GM23248 (cell line): ENCODE measurements around the gene FLT1. TPM values are rescaled to one million over a fixed set of nuclear protein-coding genes. Genes with fewer than 3 reads are reported as not detected.

Experiments
- DNase-seq: peaks from one replicate; pipeline ENCODE4 v3.0.0-alpha.2; 2015
- H2AFZ ChIP-seq: fragments of 200-600 bp; sonication (generic); 2 replicates; pipeline ENCODE4 v1.6.1; 2016; ENCODE audit warnings: antibody characterized with exemption
- H3F3A ChIP-seq: fragments of 200-600 bp; sonication (generic); 2 replicates; pipeline ENCODE4 v1.6.1; 2016; ENCODE audit warnings: mild to moderate bottlenecking, antibody characterized with exemption, mixed run types; ENCODE audit not compliant: insufficient read depth
- H3K27ac ChIP-seq: fragments of 200-600 bp; sonication (generic); 2 replicates; pipeline ENCODE4 v1.5.1; 2016; ENCODE audit warnings: mild to moderate bottlenecking
- H3K27me3 ChIP-seq: fragments of 200-600 bp; sonication (generic); replicated peaks from 2 replicates; pipeline ENCODE4 v1.6.1; 2016; ENCODE audit warnings: mild to moderate bottlenecking; ENCODE audit not compliant: insufficient read depth
- H3K36me3 ChIP-seq: fragments of 200-600 bp; sonication (generic); 2 replicates; pipeline ENCODE4 v1.6.1; 2016; ENCODE audit warnings: low read depth, mild to moderate bottlenecking
- H3K4me1 ChIP-seq: fragments of 200-600 bp; sonication (generic); 2 replicates; pipeline ENCODE4 v1.6.1; 2016; ENCODE audit warnings: mild to moderate bottlenecking; ENCODE audit not compliant: insufficient read depth
- H3K4me2 ChIP-seq: fragments of 200-600 bp; sonication (generic); one replicate; pipeline ENCODE4 v1.6.1; 2016; ENCODE audit warnings: mild to moderate bottlenecking; ENCODE audit not compliant: unreplicated experiment
- H3K4me3 ChIP-seq: fragments of 200-600 bp; sonication (generic); 2 replicates; pipeline ENCODE4 v1.5.1; 2016; ENCODE audit warnings: mild to moderate bottlenecking
- H3K79me2 ChIP-seq: fragments of 200-600 bp; sonication (generic); 2 replicates; pipeline ENCODE4 v1.6.1; 2016; ENCODE audit warnings: mild to moderate bottlenecking; ENCODE audit not compliant: insufficient read depth
- H3K9ac ChIP-seq: fragments of 200-600 bp; sonication (generic); 2 replicates; pipeline ENCODE4 v1.6.1; 2016; ENCODE audit warnings: mild to moderate bottlenecking
- H3K9me2 ChIP-seq: fragments of 200-600 bp; sonication (generic); 2 replicates; pipeline ENCODE4 v1.6.1; 2016; ENCODE audit warnings: mixed run types, mild to moderate bottlenecking, moderate library complexity; ENCODE audit not compliant: insufficient read depth
- H3K9me3 ChIP-seq: fragments of 200-600 bp; sonication (generic); one replicate; pipeline ENCODE4 v1.6.1; 2017; ENCODE audit warnings: low read depth
- H4K20me1 ChIP-seq: fragments of 200-600 bp; sonication (generic); 2 replicates; pipeline ENCODE4 v1.6.0; 2016; ENCODE audit not compliant: insufficient read depth
- EZH2 ChIP-seq: fragments of 200-600 bp; sonication (generic); IDR thresholded peaks from 2 replicates; pipeline ENCODE4 v1.6.1; 2018; ENCODE audit warnings: antibody characterized with exemption, mild to moderate bottlenecking; ENCODE audit not compliant: insufficient read depth, poor library complexity, severe bottlenecking
- EZH2phosphoT487 ChIP-seq: fragments of 200-600 bp; sonication (generic); IDR thresholded peaks from 2 replicates; pipeline ENCODE4 v1.6.1; 2018; ENCODE audit warnings: antibody characterized with exemption, moderate library complexity, mild to moderate bottlenecking, low read depth; ENCODE audit not compliant: insufficient read depth
- WGBS, 2 experiments: methylation state at CpG; one replicate each; pipeline ENCODE4 v1.1.6; 2015 to 2017; ENCODE audit warnings: low lambda C conversion rate in 2 of 2, low coverage in 1 of 2; ENCODE audit errors: missing lambda C conversion rate in 2 of 2; 5-methylcytosine and 5-hydroxymethylcytosine counted together
- in situ Hi-C: fragments of 300-500 bp; cut with MboI; formaldehyde crosslinking; loops from 2 replicates; pipeline ENCODE4 v1.15.0; 2020
- polyA plus RNA-seq: library from polyadenylated mRNA; unstranded; fragments of >200 nt; fragmentation: Nextera tagmentation; extraction: Ambion mirVana; gene quantifications from 2 replicates; pipeline ENCODE4 v1.2.1, GENCODE V29; 2016
- total RNA-seq: library from RNA; depleted of rRNA; stranded (reverse); fragments of >200 nt; shearing (Covaris generic); gene quantifications from 2 replicates; pipeline ENCODE4 v1.2.3, GENCODE V29; 2014

Gene FLT1
- total and polyA plus RNA-seq, 2 experiments from 2014 or later: 12.9 to 18.6 TPM

DNA sequence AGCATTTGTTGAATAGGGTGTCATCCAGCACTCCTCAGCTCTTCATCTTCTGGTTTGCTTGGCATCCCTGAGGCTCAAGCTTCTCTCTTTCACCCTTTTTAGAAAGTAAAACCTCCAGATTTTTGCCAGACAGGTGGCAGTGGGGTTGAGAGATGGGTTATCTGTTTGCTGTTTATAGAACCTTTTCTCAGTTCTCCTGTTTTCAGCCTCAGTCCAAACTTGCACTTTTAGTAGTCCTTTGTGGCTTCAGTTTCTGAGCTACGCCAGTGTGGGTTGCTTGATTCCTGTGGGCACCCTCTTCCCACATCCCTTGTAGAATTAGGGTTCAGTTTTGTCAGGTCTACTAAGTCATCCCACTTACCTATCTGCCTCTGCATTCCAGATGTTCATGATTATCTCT, 208.7 kb downstream of the FLT1 start:
- Histone ChIP-seq H2AFZ (no peak overlapping the region), H3K4me2 (no peak overlapping the region), H3K27ac (no peak overlapping the region), H3K9ac (no peak overlapping the region), H3K4me3 (no peak overlapping the region), H4K20me1 (no peaks in the 10 kb centered on the region), H3K36me3 (peaks cover 21% of the 10 kb centered on the region), H3K9me3 (no peaks in the 10 kb centered on the region), H3K79me2 (no peaks in the 10 kb centered on the region), H3K4me1 (no peaks in the 10 kb centered on the region), H3K27me3 (no peaks in the 10 kb centered on the region), H3F3A (no peaks in the 10 kb centered on the region), H3K9me2 (no peaks in the 10 kb centered on the region)
- in situ Hi-C loops: no loop called here
- 89 to 92% methylated on average over 1 of the region's 1 CpG for WGBS, 2 experiments
- TF ChIP-seq EZH2phosphoT487: no peak
- TF ChIP-seq EZH2: no peak
- no peak for DNase-seq

DNA sequence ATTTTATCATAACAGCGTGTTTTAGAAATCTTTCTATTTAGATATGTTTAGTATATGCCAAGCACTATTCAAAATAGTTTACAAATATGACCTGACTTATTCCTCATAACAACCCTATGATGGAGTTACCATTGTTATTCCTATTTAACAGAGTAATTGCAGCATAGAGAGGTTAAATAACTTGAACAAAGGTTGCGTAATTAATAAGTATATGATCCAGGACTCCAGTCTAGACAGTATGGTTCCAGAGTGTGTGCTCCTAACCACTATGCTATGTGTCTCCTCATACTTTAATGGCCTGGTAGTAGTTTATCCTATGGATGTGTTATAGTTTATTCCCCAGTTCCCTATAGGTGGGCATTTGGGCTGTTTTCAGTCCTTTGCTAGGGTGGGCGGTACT, 211.3 kb downstream of the FLT1 start:
- in situ Hi-C loops: no loop called here
- Histone ChIP-seq H3K9ac (no peak overlapping the region), H3F3A (no peaks in the 10 kb centered on the region), H3K9me2 (no peaks in the 10 kb centered on the region), H3K27me3 (no peaks in the 10 kb centered on the region), H2AFZ (no peak overlapping the region), H3K4me2 (no peak overlapping the region), H4K20me1 (no peaks in the 10 kb centered on the region), H3K4me1 (no peaks in the 10 kb centered on the region), H3K9me3 (no peaks in the 10 kb centered on the region), H3K36me3 (peaks cover 25% of the 10 kb centered on the region), H3K27ac (no peak overlapping the region), H3K79me2 (no peaks in the 10 kb centered on the region), H3K4me3 (no peak overlapping the region)
- 96 to 99% methylated on average over 3 of the region's 3 CpGs for WGBS, 2 experiments
- TF ChIP-seq EZH2 (no peak), EZH2phosphoT487 (no peak)
- no peak for DNase-seq

DNA sequence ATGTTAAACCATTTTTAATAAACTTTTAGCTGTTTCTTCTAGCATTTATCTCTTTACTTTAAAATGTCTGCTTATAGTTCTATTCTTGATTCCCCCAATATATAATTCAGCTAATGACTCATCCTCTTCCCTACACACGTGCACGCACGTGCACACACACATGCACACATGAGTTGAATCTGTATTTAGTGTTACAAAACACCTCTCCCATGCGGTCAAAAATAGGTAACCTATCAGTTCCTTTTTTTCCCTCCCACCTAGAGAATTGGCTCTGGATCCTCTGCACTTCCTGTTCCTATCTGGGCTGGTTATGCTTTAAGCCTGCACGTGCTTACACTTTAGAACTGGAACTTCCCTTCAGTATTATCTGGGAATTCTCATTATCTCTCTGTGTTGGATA, 212.5 kb downstream of the FLT1 start:
- TF ChIP-seq EZH2: no peak
- TF ChIP-seq EZH2phosphoT487: no peak
- in situ Hi-C loops: no loop called here
- H3K27me3 ChIP-seq: no peaks in the 10 kb centered on the region
- H2AFZ ChIP-seq: no peak overlapping the region
- DNase-seq: no peak
- H3K9me2 ChIP-seq: no peaks in the 10 kb centered on the region
- no peak overlapping the region for H3K4me3 ChIP-seq
- peaks cover 22% of the 10 kb centered on the region for H3K36me3 ChIP-seq
- H3K9ac ChIP-seq: no peak overlapping the region
- 86 to 87% methylated on average over 5 of the region's 5 CpGs for WGBS, 2 experiments
- H4K20me1 ChIP-seq: no peaks in the 10 kb centered on the region
- no peak overlapping the region for H3K4me2 ChIP-seq
- no peaks in the 10 kb centered on the region for H3K9me3 ChIP-seq
- H3K27ac ChIP-seq: no peak overlapping the region
- no peaks in the 10 kb centered on the region for H3K4me1 ChIP-seq
- no peaks in the 10 kb centered on the region for H3K79me2 ChIP-seq
- no peaks in the 10 kb centered on the region for H3F3A ChIP-seq

DNA sequence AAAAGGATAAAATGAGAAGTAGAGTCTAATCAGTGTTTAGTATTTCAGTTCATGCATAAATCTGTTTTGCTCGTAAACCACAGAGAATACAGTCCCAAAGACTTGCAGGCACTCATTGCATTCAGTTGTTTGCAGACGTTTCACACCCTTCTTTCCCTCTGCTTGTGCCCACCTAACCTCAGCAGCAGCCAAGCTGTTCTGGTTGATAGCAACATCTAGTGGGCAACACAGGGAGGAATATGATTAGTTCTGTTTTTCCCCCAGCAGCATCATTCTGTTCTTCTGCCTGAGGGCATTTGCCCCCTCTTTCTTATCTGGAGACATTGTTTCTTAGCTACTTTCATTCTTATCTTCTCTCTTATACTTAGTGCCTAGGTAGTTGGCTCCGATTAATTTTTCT, 221.0 kb downstream of the FLT1 start:
- H3K4me2 ChIP-seq: peak overlapping the region; percentile 6
- no peaks in the 10 kb centered on the region for H3K9me2 ChIP-seq
- 74 to 77% methylated on average over 3 of the region's 3 CpGs for WGBS, 2 experiments
- H3K4me3 ChIP-seq: no peak overlapping the region
- H3K27me3 ChIP-seq: no peaks in the 10 kb centered on the region
- H3K9me3 ChIP-seq: no peaks in the 10 kb centered on the region
- H3F3A ChIP-seq: no peaks in the 10 kb centered on the region
- no peaks in the 10 kb centered on the region for H3K79me2 ChIP-seq
- H3K36me3 ChIP-seq: peaks cover 16% of the 10 kb centered on the region
- peak; percentile 4 for DNase-seq
- no peak overlapping the region for H3K9ac ChIP-seq
- no peak overlapping the region for H3K27ac ChIP-seq
- in situ Hi-C loops: no loop called here
- H2AFZ ChIP-seq: no peak overlapping the region
- no peak for TF ChIP-seq EZH2
- no peak for TF ChIP-seq EZH2phosphoT487
- peaks cover 6% of the 10 kb centered on the region; the same call in 1 of the 2 replicates for H3K4me1 ChIP-seq
- H4K20me1 ChIP-seq: no peaks in the 10 kb centered on the region

DNA sequence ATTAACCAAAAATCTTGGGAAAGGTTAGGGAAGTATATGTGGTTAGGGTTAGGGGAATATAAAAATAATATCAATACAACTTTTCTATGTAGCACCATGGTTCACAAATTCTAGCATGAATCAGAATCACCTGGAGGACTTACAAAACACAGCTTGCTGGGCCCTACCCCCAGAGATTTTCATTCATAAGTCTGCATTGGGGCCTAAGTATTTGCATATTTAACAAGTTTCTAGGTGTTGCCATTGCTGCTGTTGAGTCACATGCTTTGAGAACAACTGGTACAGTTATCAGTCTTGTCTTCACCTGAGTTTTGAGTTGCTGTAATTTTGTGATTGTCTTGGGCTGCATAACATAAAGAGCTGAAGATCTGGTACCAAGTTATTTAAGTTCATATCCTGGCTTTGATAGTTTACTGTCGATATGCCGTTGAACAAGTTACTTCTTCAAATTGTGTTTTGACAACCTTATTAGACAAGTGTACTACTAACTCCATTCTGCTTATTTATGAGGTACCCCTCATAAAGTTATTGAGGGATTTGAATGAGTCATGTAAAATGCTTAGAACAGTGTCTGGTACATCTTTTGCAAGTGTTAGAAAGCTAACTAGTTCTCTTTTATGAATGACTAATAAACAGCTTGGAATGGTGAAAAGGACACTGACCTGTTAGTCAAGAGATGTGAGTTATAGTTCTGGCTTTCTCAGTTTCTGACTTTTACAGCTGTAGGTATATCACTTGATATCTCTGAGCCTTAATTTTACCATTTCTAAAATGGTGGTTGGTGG, 223.7 kb downstream of the FLT1 start:
- Histone ChIP-seq H3K9ac (no peak overlapping the region), H4K20me1 (no peaks in the 10 kb centered on the region), H3K4me1 (peaks cover 6% of the 10 kb centered on the region; the same call in 1 of the 2 replicates), H3K4me2 (no peak overlapping the region), H3K36me3 (peaks cover 12% of the 10 kb centered on the region), H3K27ac (no peak overlapping the region), H3K79me2 (no peaks in the 10 kb centered on the region), H2AFZ (no peak overlapping the region), H3K9me3 (no peaks in the 10 kb centered on the region), H3K9me2 (no peaks in the 10 kb centered on the region), H3K4me3 (no peak overlapping the region), H3F3A (no peaks in the 10 kb centered on the region), H3K27me3 (no peaks in the 10 kb centered on the region)
- no peak for TF ChIP-seq EZH2
- TF ChIP-seq EZH2phosphoT487: no peak
- in situ Hi-C loops: no loop called here
- DNase-seq: no peak
- WGBS, 2 experiments: 98 to 100% methylated on average over 2 of the region's 2 CpGs
